HG03342 (cell line): Measurements from ENCODE around the gene ITGA7.

Source experiments
- ATAC-seq: cut with Tn5 transposase; IDR thresholded peaks from one replicate; pipeline ENCODE4 v1.9.1; 2021; ENCODE audit warnings: mild to moderate bottlenecking, moderate library complexity; ENCODE audit not compliant: unreplicated experiment

ITGA7 gene

GRCh38 chr12:55685671-55686070, 22.0 kb downstream of the ITGA7 start:
- no peak for ATAC-seq

DNA sequence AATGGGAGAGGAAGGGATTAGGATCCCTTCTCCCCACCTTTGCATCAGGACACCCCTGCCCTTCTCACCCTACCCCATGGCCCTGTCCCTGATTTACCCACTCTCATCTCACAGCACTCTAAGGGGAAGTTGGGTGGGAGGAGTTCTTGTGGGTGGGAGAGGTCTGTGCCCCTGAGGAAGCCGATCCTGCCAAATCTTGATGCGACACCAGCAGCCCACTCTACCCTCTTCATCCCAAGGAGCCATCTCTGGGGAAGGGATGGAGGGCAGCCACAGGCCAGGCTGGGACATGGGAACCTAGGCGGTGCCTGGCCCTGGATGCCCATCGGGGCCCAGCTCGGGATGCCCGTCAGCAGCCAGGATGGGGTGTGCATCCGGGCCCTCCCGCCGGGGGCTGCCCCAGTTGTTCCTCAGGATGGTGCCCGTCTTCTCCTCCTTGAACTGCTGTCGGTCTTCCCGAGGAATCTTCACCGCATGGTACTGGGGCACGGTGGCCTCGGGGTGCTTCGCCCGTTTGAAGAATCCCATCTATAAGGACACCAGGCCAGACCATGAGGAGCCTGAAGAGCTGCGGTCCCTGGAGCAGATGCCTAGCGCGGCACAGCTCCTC, 22.8 kb downstream of the ITGA7 start:
- ATAC-seq: no peak

DNA sequence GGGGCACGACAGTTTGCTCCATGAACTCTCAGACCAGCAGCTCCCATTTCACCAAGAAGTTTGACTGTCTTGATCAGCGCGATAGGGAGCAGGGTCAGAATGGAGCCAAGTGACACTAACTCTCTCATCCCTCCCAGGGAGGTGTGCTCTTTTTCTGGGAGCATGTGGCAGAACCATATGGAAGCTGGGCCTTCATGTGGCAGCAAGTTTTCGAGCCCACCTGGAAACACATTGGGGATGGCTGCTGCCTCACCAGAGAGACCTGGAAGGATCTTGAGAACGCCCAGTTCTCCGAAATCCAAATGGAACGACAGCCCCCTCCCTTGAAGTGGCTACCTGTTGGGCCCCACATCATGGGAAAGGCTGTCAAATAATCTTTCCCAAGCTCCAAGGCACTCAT, 24.0 kb downstream of the ITGA7 start:
- ATAC-seq: no peak

DNA sequence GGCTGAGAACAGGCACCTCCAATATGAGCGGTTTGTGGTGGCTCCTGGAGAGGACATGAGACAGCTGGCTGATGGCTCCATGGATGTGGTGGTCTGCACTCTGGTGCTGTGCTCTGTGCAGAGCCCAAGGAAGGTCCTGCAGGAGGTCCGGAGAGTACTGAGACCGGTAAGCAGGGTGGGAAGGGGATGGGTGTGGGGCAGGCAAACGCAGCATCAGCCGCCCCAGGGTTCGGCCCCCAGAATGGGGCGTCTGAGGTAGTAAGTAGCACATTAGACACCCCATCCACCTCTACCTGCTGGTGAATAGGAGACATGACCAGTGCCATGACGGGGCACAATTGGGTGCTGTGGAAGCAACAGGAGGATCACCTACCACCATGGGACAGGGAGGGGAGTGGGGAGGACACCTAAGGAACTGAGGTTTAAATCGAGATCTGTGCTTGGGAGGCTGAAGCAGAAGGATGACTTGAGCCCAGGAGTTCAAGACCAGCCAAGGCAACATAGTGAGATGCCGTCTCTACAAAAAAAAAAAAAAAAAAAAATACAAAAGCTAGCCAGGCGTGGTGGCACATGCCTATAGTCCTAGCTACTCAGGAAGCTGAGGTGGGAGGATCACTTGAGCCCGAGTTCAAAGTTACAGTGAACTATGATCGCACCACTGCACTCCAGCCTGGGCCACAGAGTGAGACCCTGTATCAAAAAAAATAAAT, 25.5 kb downstream of the ITGA7 start:
- ATAC-seq: no peak

GRCh38 chr12:55681142-55682077, 26.3 kb downstream of the ITGA7 start:
- ATAC-seq: no peak

DNA sequence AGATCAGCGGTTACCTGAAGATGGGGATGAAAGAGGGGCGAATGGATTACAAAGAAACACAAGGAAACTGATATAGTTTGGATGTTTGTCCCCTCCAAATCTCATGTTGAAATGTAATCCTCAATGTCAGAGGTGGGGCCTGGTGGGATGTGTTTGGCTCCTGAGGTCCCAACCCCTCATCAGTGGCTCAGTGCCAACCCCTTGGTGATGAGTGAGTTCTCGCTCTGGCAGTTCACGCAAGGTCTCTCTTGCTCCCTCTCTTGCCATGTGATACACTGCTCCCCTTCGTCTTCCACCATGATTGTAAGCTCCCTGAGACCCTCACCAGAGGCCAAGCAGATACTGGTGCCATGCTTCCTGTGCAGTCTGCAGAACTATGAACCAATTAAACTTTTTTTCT, 28.0 kb downstream of the ITGA7 start:
- ATAC-seq: no peak

GRCh38 chr12:55676707-55677106, 31.0 kb downstream of the ITGA7 start:
- ATAC-seq: no peak

GRCh38 chr12:55675666-55676065, 32.0 kb downstream of the ITGA7 start:
- ATAC-seq: no peak

DNA sequence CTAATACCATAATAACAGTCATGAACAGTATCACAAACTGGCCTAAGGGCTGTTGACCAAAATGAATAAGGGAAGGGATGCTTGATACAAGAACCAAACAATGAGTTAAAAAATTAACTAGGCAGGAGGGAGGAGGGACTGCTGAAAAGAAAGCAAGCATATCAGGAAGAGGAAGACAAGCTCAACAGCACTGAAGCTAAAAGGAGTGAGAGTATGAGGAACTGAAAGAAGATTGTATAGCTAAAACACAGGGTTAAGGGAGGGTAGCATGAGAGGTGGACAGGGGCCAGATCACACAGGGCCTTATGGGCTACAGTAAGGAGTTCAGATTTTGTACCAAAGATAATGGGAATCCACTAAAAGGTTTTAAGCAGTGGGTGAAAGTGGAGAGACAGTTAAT, 34.1 kb downstream of the ITGA7 start:
- peak; percentile 99 for ATAC-seq

GRCh38 chr12:55671746-55672145, 36.0 kb downstream of the ITGA7 start:
- ATAC-seq: no peak

GRCh38 chr12:55670276-55670675, 37.4 kb downstream of the ITGA7 start:
- no peak for ATAC-seq

DNA sequence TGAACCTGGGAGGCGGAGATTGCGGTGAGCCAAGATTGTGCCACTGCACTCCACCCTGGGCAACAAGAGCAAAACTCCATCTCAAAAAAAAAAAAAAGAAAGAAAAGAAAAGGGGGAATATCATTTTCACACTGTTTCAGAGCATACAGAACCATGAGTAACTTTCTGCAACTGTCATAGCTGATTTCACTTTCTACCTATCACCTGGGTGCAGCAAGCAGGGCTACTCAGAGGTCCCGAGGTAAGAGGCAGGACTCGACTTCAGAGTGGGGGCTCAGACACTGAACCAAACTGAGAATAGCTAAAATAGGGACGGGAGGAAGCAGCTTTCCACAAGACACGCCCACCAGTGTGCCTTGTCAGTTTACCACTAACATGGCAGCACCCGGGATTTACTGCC, 41.2 kb downstream of the ITGA7 start:
- no peak for ATAC-seq

DNA sequence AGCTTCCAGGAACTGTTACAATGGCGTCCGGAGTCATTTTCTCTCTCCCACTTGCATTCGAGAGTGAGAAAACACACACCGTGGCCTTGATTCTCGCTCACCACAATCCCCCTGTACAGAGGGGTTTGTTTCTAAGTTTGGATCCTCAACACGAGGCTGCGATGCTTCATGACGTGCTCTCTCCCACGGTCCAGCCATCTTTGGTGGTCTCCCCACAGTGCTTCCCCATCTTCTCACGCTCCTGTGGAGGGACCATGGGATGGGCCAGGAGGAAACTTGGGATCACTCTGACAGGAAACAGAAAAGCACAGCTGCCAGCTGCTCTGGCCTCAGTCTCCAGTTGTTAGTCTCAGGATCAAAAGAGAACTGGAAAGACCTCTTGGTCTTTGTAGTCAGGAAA, 42.9 kb downstream of the ITGA7 start:
- ATAC-seq: no peak

- ATAC-seq: no peak
Measured at GRCh38 chr12:55663391-55663790, 44.3 kb downstream of the ITGA7 start.

GRCh38 chr12:55659486-55660385, 48.0 kb downstream of the ITGA7 start:
- no peak for ATAC-seq

GRCh38 chr12:55658635-55659391, 48.9 kb downstream of the ITGA7 start:
- no peak for ATAC-seq

DNA sequence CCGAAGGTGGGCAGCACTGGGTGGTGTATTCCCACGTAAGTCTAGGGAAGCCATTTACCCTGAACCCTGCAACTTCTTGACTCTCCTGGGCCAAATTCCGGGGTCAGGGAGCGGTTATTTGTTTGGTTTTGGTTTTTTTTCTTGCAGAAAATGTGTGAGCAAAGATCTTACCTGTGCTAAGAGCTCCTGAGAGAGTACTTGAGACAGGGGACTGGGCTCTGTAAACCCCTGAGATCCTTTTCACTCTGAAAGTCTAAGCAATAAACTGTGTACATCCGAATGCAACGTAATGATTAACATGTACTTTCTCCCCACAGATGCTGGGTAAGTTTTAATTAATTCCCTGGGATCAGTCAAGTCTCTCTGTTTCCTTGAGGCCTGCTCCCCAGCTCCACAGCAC, 49.5 kb downstream of the ITGA7 start:
- ATAC-seq: no peak

DNA sequence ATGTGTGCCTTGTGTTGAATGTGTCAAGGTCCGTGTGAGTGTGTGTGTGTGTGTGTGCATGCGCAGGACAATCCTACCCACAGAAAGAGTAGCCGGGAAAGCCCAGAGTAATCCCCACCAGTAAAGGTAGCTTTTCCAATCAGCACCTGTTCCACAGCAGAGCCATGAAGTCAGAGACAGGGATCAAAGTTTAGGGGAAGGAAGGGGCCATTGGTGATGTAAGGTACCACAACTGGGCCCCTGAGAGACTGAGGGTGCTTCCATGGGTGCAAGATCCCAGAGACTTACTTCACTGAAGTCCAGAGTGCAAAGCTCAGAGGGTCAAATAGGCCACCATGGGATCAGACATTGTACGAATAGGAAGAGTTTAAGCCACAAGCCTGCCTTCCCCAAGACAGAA, 50.5 kb downstream of the ITGA7 start:
- no peak for ATAC-seq

- ATAC-seq: no peak
Measured at GRCh38 chr12:55654511-55655214, 53.0 kb downstream of the ITGA7 start.
